SK-N-SH (cell line): ENCODE data around the gene CYP4F11.

Source experiments
- CHD2 ChIP-seq: fragments of 150-350 bp; IDR thresholded peaks from 2 replicates; pipeline ENCODE4 v1.6.1; 2018; ENCODE audit warnings: low read length; ENCODE audit not compliant: partially characterized antibody
- CTCF ChIP-seq: fragments of 200-600 bp; sonication (generic); IDR thresholded peaks from 2 replicates; pipeline ENCODE4 v1.6.1; 2017; ENCODE audit warnings: antibody characterized with exemption, mild to moderate bottlenecking, moderate library complexity
- EP300 ChIP-seq, 2 experiments: IDR thresholded peaks; 2 replicates each; pipeline versions ENCODE4 v1.4.0 to v1.6.1; 2012; ENCODE audit warnings: borderline replicate concordance in 1 of 2, low read depth in 1 of 2, low read length in 1 of 2
- JUND ChIP-seq: IDR thresholded peaks from 2 replicates; pipeline ENCODE4 v1.4.0; 2012
- REST ChIP-seq: IDR thresholded peaks from 2 replicates; pipeline ENCODE4 v1.6.1; 2012; ENCODE audit warnings: mild to moderate bottlenecking, low read depth, low read length, moderate library complexity
- TCF12 ChIP-seq: IDR thresholded peaks from 2 replicates; pipeline ENCODE4 v1.4.0; 2012
- TEAD4 ChIP-seq: IDR thresholded peaks from 2 replicates; pipeline ENCODE4 v1.4.0; 2012; ENCODE audit warnings: mild to moderate bottlenecking, borderline replicate concordance; ENCODE audit not compliant: insufficient read depth
- USF1 ChIP-seq: IDR thresholded peaks from 2 replicates; pipeline ENCODE4 v1.4.0; 2012; ENCODE audit warnings: low read depth, borderline replicate concordance
- YY1 ChIP-seq: IDR thresholded peaks from 2 replicates; pipeline ENCODE4 v1.4.0; 2012; ENCODE audit warnings: low read depth, mild to moderate bottlenecking

- no peak for TF ChIP-seq USF1
- TF ChIP-seq EP300 (IDR thresholded peaks at IDR 0.05; ENCODE audit: borderline replicate concordance in 1 of 2, low read depth in 1 of 2, low read length in 1 of 2), result no peak
- TF ChIP-seq CTCF, result no peak
- TF ChIP-seq TEAD4, result no peak
- TF ChIP-seq REST, result no peak
- no peak for TF ChIP-seq YY1
- TF ChIP-seq CHD2, result no peak
- no peak for TF ChIP-seq JUND
- TF ChIP-seq TCF12, result no peak
Measured at GRCh38 chr19:15902254-15902653, 32.1 kb downstream of the CYP4F11 start.
